ENCODE data around the gene CAMK2A. TPM values are rescaled to one million over a fixed set of nuclear protein-coding genes. Genes with fewer than 3 reads are reported as not detected.

Gene CAMK2A
- total RNA-seq, 4 donors from 2014 or later = not detected

DNA sequence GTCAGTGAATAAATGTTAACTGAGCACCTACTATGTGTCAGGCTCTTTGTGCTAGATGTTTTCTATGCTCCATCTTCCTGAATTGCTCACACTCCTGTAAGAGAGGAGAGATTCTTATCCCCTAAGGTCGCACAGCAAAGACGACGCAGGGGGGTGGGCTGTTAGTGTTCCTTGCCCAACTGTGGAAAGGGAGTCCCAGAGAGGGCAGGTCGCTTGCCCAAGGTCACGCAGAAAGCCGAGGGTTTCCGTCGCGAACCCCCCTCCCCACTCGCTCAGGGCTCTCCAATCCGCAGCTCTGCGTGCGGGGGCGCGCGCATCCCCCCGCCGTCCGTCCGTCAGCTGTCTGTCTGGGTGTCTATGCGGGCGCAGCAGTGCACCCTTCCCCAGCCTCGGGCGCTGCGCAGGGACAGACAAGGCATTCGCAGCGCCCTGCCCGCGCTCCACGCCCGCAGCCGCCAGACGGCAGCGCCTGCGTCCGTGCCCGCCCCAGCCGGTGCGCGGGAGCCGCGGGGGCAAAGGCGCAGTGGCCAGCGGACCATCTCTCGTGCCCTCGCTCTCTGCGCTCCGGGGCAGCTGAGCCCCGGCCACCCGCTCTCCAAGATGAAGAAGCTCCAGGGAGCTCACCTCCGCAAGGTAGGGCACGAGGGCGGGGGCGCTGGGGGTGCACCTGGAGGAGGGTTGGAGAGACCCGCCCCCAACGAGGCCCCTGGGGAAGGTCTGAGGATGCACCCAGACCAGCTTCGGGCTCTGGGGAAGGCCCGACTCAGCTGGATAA is 99.7 kb downstream of the CAMK2A start, which contains the start of gene SLC6A7:
TSS of gene SLC6A7 (plus strand) at position 335 of the 775 bp plus-strand sequence. CDS start at position 601, 266 bp downstream.
- TF ChIP-seq POLR2A (IDR thresholded peaks at IDR 0.05) = no peak
- TF ChIP-seq, protein P1, sequence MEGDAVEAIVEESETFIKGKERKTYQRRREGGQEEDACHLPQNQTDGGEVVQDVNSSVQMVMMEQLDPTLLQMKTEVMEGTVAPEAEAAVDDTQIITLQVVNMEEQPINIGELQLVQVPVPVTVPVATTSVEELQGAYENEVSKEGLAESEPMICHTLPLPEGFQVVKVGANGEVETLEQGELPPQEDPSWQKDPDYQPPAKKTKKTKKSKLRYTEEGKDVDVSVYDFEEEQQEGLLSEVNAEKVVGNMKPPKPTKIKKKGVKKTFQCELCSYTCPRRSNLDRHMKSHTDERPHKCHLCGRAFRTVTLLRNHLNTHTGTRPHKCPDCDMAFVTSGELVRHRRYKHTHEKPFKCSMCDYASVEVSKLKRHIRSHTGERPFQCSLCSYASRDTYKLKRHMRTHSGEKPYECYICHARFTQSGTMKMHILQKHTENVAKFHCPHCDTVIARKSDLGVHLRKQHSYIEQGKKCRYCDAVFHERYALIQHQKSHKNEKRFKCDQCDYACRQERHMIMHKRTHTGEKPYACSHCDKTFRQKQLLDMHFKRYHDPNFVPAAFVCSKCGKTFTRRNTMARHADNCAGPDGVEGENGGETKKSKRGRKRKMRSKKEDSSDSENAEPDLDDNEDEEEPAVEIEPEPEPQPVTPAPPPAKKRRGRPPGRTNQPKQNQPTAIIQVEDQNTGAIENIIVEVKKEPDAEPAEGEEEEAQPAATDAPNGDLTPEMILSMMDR (IDR thresholded peaks at IDR 0.05) = no peak
- peaks cover 0 to 6% of the 10 kb centered on the region in 2 donors for H3K4me1 ChIP-seq
- DNase-seq = no peak
- H3K36me3 ChIP-seq = no peaks in the 10 kb centered on the region
- H3K27ac ChIP-seq = no peak within 1 kb of the TSS
- 5 to 11% methylated on average over 15 to 34 of the region's 58 CpGs for whole genome bisulfite sequencing, 2 donors
- H3K27me3 ChIP-seq = peaks cover 14% of the 10 kb centered on the region
- no peaks in the 10 kb centered on the region for H3K9me3 ChIP-seq
- no peak within 1 kb of the TSS for H3K4me3 ChIP-seq (replicated peaks in 1 of 3)
- intact Hi-C loops (cut with DNase I) = no loop called here

DNA sequence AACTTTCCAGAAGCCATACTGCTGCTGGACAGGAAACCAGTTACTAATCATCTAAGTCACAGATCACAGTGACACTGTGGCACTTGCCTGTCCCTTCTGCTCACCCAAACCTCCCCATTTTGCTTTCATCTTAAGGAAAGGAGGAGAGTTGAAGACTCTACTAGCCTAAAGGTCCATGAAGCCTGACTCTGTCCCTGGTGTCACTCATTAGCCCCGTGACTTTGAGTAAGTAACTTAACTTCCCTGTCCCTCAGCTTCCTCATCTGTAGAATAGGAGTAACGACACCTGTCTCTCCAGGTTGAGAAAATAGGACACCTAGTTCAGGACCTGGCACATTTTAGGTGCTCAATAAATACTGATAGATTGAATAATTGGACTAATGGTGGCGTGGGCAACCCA is 100.2 kb downstream of the CAMK2A start:
- no peak for TF ChIP-seq POLR2A (IDR thresholded peaks at IDR 0.05)
- TF ChIP-seq, protein P1 (IDR thresholded peaks at IDR 0.05) = no peak
- no peak for DNase-seq
- no peaks in the 10 kb centered on the region for H3K36me3 ChIP-seq
- H3K4me1 ChIP-seq = peaks cover 0 to 6% of the 10 kb centered on the region in 2 donors
- intact Hi-C loops (cut with DNase I) = no loop called here
- peaks cover 14% of the 10 kb centered on the region for H3K27me3 ChIP-seq
- no peak overlapping the region for H3K4me3 ChIP-seq (replicated peaks in 1 of 3)
- 72 to 93% methylated on average over 3 of the region's 3 CpGs for WGBS, 2 donors
- H3K27ac ChIP-seq = no peak overlapping the region
- H3K9me3 ChIP-seq = no peaks in the 10 kb centered on the region

DNA sequence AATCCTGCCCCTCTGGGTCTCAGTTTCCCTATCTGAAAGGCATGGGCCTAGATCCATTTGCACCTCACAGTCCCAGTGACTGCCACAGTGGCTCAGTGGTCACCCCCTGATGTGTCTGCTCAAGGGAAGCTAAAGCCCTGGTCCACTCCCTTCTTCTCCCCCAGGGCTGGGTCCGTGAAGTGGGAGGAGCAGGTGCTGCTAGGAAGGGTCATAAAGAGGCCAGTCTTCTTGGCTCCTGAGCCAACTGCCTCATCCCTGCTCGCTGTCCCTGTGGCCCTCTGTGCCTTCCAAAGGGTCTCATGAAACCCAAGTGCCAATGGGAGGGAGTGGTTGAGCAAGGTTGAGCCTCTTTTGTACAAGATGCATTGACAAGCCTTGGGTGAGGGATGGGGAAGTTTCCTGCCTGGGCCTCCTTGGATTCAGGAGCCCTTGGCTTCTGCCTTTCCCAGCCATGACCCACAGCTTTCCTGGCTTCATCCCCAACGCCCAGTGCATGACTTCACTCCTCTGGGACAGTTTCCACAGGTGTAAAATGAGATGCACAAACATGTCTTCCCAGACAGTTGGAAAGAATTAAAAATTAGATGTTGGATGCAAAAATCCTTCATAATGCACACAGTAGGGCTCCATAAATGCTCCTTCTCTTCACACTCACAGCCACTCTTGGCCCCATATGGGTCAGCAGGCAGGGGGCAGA is 101.3 kb downstream of the CAMK2A start:
- no peak overlapping the region for H3K27ac ChIP-seq
- H3K27me3 ChIP-seq = peaks cover 14% of the 10 kb centered on the region
- no peak for TF ChIP-seq POLR2A (IDR thresholded peaks at IDR 0.05)
- TF ChIP-seq, protein P1 (IDR thresholded peaks at IDR 0.05) = no peak
- 70 to 77% methylated on average over 3 of the region's 3 CpGs for WGBS, 2 donors
- intact Hi-C loops (cut with DNase I) = no loop called here
- no peaks in the 10 kb centered on the region for H3K9me3 ChIP-seq
- DNase-seq = no peak
- peaks cover 0 to 6% of the 10 kb centered on the region in 2 donors for H3K4me1 ChIP-seq
- H3K36me3 ChIP-seq = no peaks in the 10 kb centered on the region
- no peak overlapping the region for H3K4me3 ChIP-seq (replicated peaks in 1 of 3)

DNA sequence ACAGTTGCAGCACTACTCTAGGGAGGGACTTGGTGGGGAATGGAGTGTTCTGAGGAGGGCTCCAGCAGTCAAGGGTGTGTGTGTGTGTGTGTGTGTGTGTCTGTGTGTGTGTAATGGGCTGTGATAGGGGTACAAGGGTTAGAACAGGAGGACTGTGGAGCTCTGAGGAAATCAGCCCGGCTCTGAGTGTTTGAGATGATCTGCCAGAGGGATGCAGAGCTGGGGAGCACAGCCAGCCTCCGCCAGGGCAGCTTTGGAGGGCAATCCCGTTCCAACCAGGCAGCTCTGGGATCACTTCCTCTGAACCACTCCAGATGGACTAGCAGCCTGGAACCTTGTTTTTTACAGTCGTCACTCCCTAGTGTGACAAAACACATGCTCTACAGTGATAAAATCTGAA is 102.7 kb downstream of the CAMK2A start:
- no peak for DNase-seq
- H3K4me3 ChIP-seq (replicated peaks in 1 of 3) = no peak overlapping the region
- H3K4me1 ChIP-seq = peaks cover 0 to 6% of the 10 kb centered on the region in 2 donors
- intact Hi-C loops (cut with DNase I) = no loop called here
- no peak for TF ChIP-seq POLR2A (IDR thresholded peaks at IDR 0.05)
- no peak overlapping the region for H3K27ac ChIP-seq
- peaks cover 14% of the 10 kb centered on the region for H3K27me3 ChIP-seq
- WGBS, 2 donors = 67% methylated on average over 4 of the region's 4 CpGs
- no peaks in the 10 kb centered on the region for H3K9me3 ChIP-seq
- H3K36me3 ChIP-seq = no peaks in the 10 kb centered on the region

DNA sequence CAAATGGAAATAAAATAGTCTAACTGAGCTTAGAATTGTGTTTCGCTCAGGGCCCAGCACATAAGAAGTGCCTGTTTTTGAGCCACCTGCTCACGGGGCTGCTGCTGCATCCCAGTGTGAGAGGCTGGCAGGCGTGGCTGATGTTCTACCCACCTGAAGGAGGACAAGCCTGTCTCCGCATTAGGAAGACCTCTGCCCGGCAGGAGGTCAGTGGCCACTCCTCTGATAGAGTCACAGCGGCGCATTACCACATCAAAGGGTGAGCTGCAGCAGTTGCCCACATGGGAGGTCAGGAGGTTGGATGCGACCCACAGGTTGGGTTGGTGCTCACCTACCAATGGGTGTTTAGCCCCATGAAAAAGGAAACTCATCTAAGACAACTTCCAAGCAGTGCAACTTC is 103.4 kb downstream of the CAMK2A start:
- H3K9me3 ChIP-seq = no peaks in the 10 kb centered on the region
- DNase-seq = no peak
- intact Hi-C loops (cut with DNase I) = no loop called here
- H3K27me3 ChIP-seq = peaks cover 14% of the 10 kb centered on the region
- peaks cover under 1 to 12% of the 10 kb centered on the region in 2 donors for H3K4me1 ChIP-seq
- H3K4me3 ChIP-seq (replicated peaks in 1 of 3) = no peak overlapping the region
- TF ChIP-seq, protein P1 (IDR thresholded peaks at IDR 0.05) = no peak
- no peak for TF ChIP-seq POLR2A (IDR thresholded peaks at IDR 0.05)
- no peak overlapping the region for H3K27ac ChIP-seq
- H3K36me3 ChIP-seq = no peaks in the 10 kb centered on the region
- 86 to 92% methylated on average over 8 of the region's 8 CpGs for WGBS, 2 donors
